H7 (cell line): ENCODE measurements around the gene JADE1. TPM values are rescaled to one million over a fixed set of nuclear protein-coding genes. Genes with fewer than 3 reads are reported as not detected.

ENCODE experiments used
- DNase-seq: peaks from one replicate; pipeline ENCODE4 v3.0.0; 2012
- H3K27me3 ChIP-seq: 2 replicates; pipeline ENCODE4 v1.6.0; 2011; ENCODE audit warnings: mild to moderate bottlenecking, low read length; ENCODE audit not compliant: control insufficient read depth, insufficient read depth
- H3K36me3 ChIP-seq: replicated peaks from 2 replicates; pipeline ENCODE4 v1.5.1; 2011; ENCODE audit warnings: low read length; ENCODE audit not compliant: control insufficient read depth, insufficient read depth
- H3K4me3 ChIP-seq: 2 replicates; pipeline ENCODE4 v1.5.1; 2011; ENCODE audit warnings: low read depth, mild to moderate bottlenecking, control low read depth, low read length, moderate library complexity; ENCODE audit not compliant: insufficient read depth
- total RNA-seq: library from RNA; depleted of rRNA; stranded (reverse); fragments of >200 nt; shearing (Covaris generic); gene quantifications from 2 replicates; pipeline ENCODE4 v1.2.3, GENCODE V29; 2014

The JADE1 gene
- total RNA-seq, 1 experiment from 2014 or later = 33.8 TPM

- Histone ChIP-seq H3K36me3 (peaks cover 57% of the 10 kb centered on the region), H3K4me3 (no peak overlapping the region), H3K27me3 (no peaks in the 10 kb centered on the region)
- DNase-seq = no peak
Observed at GRCh38 chr4:128866269-128866668, 56.8 kb downstream of the JADE1 start.

- H3K27me3 ChIP-seq = no peaks in the 10 kb centered on the region
- DNase-seq = no peak
- no peak overlapping the region for H3K4me3 ChIP-seq
- peaks cover 57% of the 10 kb centered on the region for H3K36me3 ChIP-seq
Observed at GRCh38 chr4:128866691-128867090, 57.2 kb downstream of the JADE1 start.

GRCh38 chr4:128868758-128869157 is 59.3 kb downstream of the JADE1 start:
- Histone ChIP-seq H3K4me3 (no peak overlapping the region), H3K27me3 (no peaks in the 10 kb centered on the region), H3K36me3 (peaks cover 55% of the 10 kb centered on the region)
- DNase-seq = no peak

- Histone ChIP-seq H3K27me3 (no peaks in the 10 kb centered on the region), H3K4me3 (no peak overlapping the region), H3K36me3 (peaks cover 50% of the 10 kb centered on the region)
- DNase-seq = no peak
Observed at GRCh38 chr4:128869776-128870509, 60.4 kb downstream of the JADE1 start.

GRCh38 chr4:128871948-128872347 is 62.4 kb downstream of the JADE1 start:
- H3K36me3 ChIP-seq = peaks cover 39% of the 10 kb centered on the region

GRCh38 chr4:128876200-128876599 is 66.7 kb downstream of the JADE1 start:
- Histone ChIP-seq H3K4me3 (no peak overlapping the region), H3K27me3 (no peaks in the 10 kb centered on the region), H3K36me3 (peaks cover 16% of the 10 kb centered on the region)
- DNase-seq = no peak

More at GRCh38 chr4:128871948-128872347, 62.4 kb downstream of the JADE1 start:
- DNase-seq = no peak
- Histone ChIP-seq H3K27me3 (no peaks in the 10 kb centered on the region), H3K4me3 (no peak overlapping the region)

- Histone ChIP-seq H3K36me3 (peaks cover 2% of the 10 kb centered on the region), H3K4me3 (no peak overlapping the region), H3K27me3 (no peaks in the 10 kb centered on the region)
- DNase-seq = no peak
Observed at GRCh38 chr4:128877934-128878333, 68.4 kb downstream of the JADE1 start.

GRCh38 chr4:128879283-128879682 is 69.8 kb downstream of the JADE1 start:
- Histone ChIP-seq H3K4me3 (no peak overlapping the region), H3K27me3 (no peaks in the 10 kb centered on the region), H3K36me3 (no peaks in the 10 kb centered on the region)
- no peak for DNase-seq

- DNase-seq = no peak
- H3K36me3 ChIP-seq = no peaks in the 10 kb centered on the region
- H3K4me3 ChIP-seq = no peak overlapping the region
- no peaks in the 10 kb centered on the region for H3K27me3 ChIP-seq
Observed at GRCh38 chr4:128879971-128880370, 70.5 kb downstream of the JADE1 start.

- H3K27me3 ChIP-seq = no peaks in the 10 kb centered on the region
- DNase-seq = no peak
- no peaks in the 10 kb centered on the region for H3K36me3 ChIP-seq
- H3K4me3 ChIP-seq = no peak overlapping the region
Observed at GRCh38 chr4:128880662-128881061, 71.2 kb downstream of the JADE1 start.

- no peak for DNase-seq
- no peaks in the 10 kb centered on the region for H3K36me3 ChIP-seq
- no peaks in the 10 kb centered on the region for H3K27me3 ChIP-seq
- H3K4me3 ChIP-seq = no peak overlapping the region
Observed at GRCh38 chr4:128904821-128905220, 95.3 kb downstream of the JADE1 start.

GRCh38 chr4:128906581-128906980 is 97.1 kb downstream of the JADE1 start:
- Histone ChIP-seq H3K36me3 (no peaks in the 10 kb centered on the region), H3K4me3 (no peak overlapping the region), H3K27me3 (no peaks in the 10 kb centered on the region)
- DNase-seq = no peak

- DNase-seq = no peak
- no peak overlapping the region for H3K4me3 ChIP-seq
- no peaks in the 10 kb centered on the region for H3K36me3 ChIP-seq
- no peaks in the 10 kb centered on the region for H3K27me3 ChIP-seq
Observed at GRCh38 chr4:128907981-128908380, 98.5 kb downstream of the JADE1 start.

- Histone ChIP-seq H3K36me3 (no peaks in the 10 kb centered on the region), H3K4me3 (no peak overlapping the region), H3K27me3 (no peaks in the 10 kb centered on the region)
- no peak for DNase-seq
Observed at GRCh38 chr4:128908735-128909134, 99.2 kb downstream of the JADE1 start.

- Histone ChIP-seq H3K4me3 (no peak overlapping the region), H3K36me3 (no peaks in the 10 kb centered on the region), H3K27me3 (no peaks in the 10 kb centered on the region)
- DNase-seq = no peak
Observed at GRCh38 chr4:128913228-128913627, 103.7 kb downstream of the JADE1 start.

GRCh38 chr4:128915544-128915943 is 106.0 kb downstream of the JADE1 start:
- no peaks in the 10 kb centered on the region for H3K27me3 ChIP-seq
- DNase-seq = no peak
- no peaks in the 10 kb centered on the region for H3K36me3 ChIP-seq
- H3K4me3 ChIP-seq = no peak overlapping the region
